A673 (cell line): ENCODE measurements around the gene C11orf68.

Experiments used
- CTCF ChIP-seq: fragments of 300-800, 200-600 bp; sonication (generic); conservative IDR thresholded peaks from 2 replicates; pipeline ENCODE4 v1.5.1; 2017; ENCODE audit warnings: low read depth, mild to moderate bottlenecking, antibody characterized with exemption, low read length, moderate library complexity, mixed read lengths
- EZH2 ChIP-seq: fragments of 200-600 bp; sonication (generic); IDR thresholded peaks from 2 replicates; pipeline ENCODE4 v1.6.1; 2017; ENCODE audit warnings: borderline replicate concordance, low read depth, mild to moderate bottlenecking, mixed read lengths, antibody characterized with exemption, low read length; ENCODE audit not compliant: poor library complexity, severe bottlenecking

- TF ChIP-seq CTCF (no peak), EZH2 (no peak)
Observed at GRCh38 chr11:65868076-65868667, 50.7 kb downstream of the C11orf68 start.
